GM19023 (cell line): ENCODE results near the gene MYL5.
"Not testable (repeated sequence)": the region's sequence is repeated elsewhere in the genome, so short reads cannot be mapped to it uniquely, and the experiment has no call there.

Experiments
- ATAC-seq: cut with Tn5 transposase; IDR thresholded peaks from one replicate; pipeline ENCODE4 v1.9.1; 2021; ENCODE audit warnings: mild to moderate bottlenecking, moderate library complexity; ENCODE audit not compliant: unreplicated experiment

Gene MYL5

DNA sequence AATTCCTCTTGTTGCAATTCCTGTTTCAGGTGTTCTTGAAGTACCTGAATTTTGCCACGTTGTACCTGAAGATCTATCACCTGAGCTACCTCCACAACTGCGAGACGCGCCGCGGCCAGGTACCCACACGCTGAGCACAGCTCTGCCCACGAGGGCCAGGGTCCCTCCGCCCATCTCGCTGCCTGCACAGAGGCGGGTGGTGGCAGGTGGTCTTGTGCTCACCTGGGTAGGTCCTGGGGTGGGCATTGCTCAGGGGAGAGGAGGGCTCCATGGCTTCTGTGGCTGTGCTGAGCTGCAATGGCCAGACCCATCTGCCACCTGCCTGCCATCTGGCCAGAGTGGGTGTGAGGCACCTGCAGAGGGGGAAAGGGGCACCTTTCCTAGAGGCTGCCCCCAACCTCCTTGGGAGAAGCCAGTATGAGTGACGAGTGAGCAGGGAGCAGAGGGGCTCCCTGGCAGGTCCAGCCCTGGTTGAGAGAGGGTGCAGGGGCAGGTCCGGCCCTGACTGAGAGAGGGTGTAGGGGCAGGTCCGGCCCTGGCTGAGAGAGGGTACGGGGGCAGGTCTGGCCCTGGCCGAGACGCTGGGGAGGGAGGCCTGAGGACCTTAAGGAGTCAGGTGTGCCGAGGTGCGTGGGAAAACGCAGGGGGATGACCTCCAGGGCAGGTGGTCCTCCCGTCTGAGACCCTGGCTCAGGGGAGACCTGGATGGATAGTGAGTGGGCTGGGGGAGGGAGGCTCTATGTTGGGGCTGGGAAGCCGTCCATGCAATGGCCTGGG, 38.3 kb upstream of the MYL5 start:
- ATAC-seq = no peak

DNA sequence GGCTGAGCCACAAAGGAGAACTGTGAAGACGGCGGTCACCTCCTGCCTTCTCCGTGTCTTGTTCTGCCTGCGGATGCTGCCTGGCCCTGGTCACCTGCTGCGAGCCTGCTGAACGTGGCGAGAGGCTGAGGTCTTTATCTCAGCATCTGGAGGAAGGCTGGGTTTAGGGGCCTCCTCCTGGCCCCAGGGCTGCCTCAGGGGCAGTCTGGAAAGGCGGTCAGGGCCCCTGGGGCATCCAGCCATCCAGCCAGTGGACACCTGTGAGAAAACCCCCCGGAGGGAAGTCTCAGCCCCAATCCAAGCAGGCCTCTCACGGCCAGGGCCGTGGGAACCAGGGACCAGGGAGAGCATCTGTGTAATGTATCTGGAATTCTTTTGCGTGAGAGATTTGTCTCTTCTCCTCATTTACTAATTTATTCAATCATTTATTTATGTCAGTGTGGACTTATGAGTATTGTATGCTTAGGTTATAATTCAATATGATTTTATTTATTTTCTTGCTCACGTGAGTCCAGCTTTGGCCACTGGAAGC, 37.6 kb upstream of the MYL5 start:
- no peak for ATAC-seq

DNA sequence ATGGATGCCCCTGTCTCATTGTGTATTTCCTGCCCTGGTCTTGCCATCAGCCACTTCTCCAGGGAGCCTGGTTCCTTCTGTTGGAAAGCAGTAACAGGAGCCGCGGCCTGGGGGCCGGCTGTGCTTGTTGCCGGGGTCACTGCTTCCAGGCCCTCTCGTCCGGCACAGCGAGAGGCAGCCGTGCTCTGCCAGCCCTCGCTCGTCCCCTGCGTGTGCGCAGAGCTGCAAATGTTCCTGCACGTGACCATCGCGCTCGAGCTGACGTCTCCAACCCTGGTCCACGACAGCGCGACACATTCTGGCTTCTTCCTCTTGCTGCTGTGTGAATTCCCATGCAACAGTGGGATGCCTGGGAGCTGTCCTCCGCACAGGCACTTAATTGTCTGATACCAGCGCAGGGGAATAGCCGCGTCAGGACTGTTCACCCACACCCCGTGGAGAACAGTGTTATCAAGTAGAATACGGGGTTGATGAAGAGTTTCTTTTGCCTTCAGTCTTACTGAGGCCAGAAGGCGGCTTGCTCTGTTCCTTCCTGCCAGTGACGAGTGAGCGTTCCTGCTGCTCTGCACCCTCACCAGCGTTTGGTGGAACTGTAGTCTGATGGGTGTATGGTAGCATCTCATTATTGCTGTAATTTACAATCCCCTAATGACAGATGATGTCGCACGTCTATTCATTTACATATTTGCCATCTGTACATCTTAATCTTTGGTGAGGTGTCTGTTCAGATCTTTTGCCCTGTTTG, 36.6 kb upstream of the MYL5 start:
- ATAC-seq = no peak

DNA sequence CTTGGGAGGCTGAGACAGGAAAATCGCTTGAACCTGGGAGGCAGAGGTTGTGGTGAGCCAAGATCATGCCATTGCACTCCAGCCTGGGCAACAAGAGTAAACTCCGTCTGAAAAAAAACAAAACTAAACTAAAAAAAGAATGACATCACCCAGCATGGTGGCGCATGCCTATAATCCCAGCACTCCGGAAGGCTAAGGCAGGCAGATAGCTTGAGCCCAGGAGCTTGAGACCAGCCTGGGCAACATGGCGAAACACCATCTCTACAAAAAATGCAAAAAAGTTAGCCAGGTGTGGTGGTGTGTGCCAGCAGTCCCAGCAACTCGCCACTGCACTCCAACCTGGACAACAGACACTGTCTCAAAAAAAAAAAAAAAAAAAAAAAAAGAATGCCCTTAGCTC, 32.0 kb upstream of the MYL5 start:
- ATAC-seq = not testable (repeated sequence)

DNA sequence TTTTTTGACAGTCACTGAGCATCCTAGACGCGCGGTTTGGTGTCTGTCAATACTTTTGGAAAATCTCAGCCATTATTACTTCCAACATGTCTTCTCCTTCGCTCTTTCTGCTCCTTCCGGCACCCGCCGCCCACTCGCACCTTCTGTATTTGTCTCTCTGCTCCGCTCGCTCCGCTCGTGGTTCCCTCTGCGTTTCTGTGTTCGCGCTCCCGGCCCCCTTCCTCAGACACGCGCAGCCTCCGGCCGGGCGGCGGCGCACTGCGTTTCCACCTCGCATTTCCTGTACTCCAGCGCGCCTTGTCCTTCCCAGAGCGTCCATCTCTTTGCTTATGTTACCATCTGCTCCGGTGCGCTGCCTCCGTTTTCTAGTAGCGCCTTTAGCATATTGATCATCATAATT, 27.9 kb upstream of the MYL5 start:
- no peak for ATAC-seq

DNA sequence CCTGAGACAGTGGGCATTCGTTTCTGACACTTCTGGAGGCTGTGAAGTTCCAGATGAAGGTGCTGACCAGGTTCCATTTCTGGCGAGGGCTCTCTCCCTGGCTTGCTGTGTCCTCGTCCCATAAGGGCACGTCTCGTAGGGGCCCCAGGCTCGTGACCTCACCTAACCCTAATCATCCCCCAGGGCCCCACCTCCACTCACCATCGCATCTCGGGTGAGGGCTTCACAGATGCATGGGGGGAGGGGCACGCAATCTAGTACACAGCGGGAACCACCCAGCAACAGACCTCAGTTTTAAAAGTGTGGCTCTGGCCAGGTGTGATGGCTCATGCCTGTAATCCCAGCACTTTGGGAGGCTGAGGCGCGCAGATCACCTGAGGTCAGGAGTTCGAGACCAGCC, 26.9 kb upstream of the MYL5 start:
- no peak for ATAC-seq

DNA sequence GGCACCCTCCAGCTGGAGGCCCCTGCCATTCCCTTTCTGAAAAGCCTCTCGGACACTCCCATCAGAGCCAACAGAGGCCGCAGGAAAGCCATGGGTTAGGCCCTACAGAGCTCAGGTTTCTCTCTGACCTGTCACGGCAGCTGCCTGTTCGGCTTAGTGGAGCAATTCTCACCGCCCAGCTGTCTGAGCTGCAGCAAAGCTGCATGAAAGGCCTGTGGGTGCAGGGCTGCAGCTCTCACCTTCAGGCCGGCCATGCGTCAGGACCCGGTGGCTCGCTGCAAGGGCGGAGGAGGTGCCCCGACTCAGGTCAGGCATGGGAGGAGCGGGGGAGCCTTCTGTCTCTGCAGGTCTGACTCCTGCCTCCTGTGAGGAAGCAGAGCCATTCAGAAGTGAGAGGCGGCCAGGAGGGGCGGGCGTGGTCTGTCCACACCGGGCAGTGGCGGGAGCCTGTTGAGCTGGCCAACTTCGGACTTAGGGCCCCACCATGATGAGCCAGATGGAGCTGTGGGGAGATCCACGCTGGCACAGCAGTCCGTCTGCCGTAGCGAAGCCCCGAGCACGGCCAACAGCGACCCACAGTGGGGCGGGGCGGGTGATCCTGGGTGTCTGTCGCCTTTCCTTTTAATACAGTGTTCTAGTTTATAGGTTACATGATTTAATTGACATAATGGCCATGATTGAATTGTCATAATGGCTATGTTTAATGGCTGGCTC, 25.6 kb upstream of the MYL5 start:
- ATAC-seq = no peak

DNA sequence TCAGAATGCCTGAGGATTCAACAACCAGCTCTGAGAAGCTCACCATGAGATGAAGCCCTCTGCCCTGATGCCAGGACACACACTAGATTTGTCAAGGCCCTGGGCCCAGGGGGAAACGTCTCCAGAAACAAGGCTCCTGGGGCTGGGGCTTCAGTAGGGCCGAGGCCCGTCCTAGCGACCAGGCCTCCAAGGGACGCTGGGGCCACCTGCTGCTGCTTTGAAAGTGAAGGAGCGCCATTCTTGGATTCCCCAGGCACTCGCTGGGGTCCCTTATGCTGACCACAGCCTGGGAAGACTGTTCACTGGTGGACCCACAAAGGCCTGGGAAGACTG, 25.1 kb upstream of the MYL5 start:
- ATAC-seq = no peak

DNA sequence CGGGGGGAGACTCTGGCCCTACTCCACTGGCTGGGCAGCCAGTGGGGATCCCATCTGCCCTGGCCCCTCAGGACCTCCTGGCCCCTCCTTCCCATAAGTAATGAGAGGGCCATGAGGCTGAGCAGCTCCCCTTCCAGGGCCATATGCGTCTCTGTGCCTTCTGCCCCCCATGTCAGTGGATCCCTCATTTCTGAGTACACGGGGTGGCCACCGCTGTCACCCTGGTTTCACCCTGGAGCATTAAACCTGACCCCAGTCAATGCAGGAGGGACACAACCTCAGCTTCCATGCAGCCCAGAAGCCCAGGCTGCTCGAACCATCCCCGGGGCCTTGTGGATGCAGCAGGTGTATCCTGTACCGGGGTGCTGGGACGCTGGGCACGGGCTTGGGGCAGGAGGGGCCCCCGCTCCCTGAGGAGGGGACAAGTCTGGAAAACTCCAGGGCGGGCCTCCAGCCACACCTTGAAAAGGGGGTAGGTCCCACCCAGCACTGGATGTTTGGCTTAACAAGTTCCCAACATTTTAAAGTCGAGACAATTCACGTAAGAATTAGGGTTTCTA, 24.5 kb upstream of the MYL5 start:
- ATAC-seq = no peak

DNA sequence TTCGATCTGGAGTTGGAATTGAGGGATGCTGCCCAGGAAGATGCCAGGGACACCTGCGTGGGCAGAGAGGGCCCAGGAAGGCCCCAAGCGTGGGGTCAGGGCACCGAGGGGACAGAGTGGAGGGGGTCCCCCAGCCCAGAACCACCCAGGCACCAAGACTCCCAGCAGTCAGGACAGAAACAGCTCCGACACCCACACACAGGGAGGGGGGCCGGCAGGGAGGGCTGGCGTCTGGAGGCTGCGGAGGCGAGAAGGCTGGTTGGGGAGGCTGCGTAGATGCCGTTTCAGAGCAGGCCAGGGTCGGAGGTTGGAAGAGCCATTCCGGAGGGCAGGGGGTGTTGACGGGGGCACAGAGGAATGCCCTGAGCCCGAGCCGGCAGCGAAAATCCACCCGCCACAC, 23.9 kb upstream of the MYL5 start:
- no peak for ATAC-seq

DNA sequence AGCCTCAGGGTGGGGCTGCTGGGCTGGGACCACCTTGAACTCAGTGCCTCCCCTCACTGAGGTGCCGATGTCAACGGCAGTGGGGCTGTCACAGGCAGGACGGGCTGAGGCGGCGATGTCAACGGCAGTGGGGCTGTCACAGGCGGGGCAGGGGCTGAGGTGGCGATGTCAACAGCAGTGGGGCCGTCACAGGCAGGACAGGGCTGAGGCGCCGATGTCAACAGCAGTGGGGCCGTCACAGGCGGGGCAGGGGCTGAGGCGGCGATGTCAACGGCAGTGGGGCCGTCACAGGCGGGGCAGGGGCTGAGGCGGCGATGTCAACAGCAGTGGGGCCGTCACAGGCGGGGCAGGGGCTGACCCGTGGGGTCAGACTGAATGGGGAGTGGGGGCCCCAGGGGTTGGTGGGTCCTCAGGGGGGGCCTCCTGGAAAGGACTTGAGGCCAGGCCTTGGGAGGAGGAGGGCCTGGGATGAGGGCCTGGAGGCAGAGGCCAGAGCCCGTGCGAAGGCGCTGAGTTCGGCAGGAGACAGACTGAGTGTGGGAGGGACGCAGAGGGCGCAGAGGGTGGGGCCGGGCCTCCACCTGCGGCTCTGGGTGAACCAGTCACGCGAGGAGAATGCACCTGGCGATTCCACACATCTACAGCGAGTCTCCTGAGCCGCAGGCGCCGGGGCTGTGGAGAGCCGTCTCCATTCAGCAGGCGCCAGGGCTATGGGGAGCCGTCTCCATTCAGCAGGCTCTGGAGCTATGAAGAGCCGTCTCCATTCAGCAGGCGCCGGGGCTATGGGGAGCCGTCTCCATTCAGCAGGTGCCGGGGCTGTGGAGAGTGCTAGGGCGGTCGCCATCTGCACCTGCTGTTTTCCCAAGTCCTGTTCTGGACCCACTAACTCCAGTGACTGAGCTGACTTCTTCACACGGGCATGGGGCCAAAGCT, 23.1 kb upstream of the MYL5 start:
- no peak for ATAC-seq

DNA sequence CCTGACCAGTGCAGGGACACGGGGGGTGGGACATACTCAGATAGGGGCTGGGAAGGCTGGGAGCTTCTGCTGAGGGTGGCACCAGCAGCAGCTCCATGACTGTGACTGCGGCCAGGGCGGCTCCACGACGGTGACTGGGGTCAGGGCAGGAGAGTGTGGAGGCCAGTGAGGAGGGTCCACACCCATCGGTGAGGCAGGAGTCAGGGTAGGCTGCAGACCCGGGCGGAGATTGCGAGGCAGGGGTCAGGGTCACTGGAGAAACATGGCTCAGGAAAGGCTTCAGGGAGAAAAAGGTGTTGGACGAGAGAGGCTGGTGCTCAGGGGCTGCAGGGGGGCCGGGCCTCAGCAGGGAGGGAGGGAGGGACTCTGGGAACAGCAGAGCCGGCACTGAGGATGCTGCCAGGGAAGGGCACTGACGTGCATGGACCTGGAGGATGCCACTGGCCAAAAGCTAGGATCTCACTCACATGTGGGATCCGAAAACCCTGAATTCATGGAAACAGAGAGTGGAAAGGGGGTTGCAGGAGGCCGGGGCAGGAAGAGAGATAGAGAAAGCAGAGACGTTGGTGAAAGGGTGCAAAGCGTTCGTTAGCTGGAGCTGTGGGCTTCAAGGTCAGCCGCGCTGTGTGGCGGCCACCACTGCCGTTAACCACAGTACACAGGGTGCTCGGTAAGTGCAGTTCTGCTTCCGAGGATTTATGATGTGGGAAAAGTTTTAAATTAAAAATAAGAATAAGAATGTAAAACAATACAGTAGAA, 22.3 kb upstream of the MYL5 start:
- ATAC-seq = no peak

DNA sequence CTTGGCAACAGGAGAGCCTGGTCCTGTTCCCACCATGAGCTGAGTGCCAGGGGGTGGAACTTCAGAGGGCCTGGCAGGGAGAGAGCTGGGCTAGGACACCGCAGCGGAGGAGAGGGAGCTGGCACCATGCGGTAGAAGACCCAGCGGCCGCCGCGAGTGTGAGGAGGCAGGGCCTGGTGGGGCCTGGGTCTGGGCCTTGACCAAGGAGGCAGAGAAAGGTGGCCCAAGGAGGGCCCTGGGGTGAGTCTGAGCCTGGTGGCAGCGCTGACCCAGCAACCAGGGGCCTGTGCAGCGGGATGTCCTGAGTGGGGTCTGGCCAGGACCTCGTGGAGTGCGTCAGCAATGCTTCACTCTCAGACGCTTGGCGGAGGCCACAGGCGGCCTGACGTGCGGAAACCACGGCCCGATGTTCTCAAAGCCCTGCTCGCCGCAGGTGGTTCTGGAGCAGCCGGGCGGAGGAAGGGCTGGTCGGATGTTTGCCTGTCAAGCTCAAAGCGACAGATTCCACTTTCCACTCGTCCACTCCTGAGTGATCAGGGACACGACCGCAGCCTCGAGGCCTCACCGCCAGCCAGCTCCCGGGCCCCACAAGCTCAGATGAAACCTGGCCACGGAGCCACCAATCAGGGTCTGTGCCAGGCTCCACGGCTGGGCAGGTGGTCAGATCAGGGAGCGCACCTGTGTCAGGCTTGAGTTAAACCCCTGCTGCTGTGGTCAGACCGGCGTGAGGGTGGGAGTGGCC, 21.1 kb upstream of the MYL5 start:
- ATAC-seq = no peak

DNA sequence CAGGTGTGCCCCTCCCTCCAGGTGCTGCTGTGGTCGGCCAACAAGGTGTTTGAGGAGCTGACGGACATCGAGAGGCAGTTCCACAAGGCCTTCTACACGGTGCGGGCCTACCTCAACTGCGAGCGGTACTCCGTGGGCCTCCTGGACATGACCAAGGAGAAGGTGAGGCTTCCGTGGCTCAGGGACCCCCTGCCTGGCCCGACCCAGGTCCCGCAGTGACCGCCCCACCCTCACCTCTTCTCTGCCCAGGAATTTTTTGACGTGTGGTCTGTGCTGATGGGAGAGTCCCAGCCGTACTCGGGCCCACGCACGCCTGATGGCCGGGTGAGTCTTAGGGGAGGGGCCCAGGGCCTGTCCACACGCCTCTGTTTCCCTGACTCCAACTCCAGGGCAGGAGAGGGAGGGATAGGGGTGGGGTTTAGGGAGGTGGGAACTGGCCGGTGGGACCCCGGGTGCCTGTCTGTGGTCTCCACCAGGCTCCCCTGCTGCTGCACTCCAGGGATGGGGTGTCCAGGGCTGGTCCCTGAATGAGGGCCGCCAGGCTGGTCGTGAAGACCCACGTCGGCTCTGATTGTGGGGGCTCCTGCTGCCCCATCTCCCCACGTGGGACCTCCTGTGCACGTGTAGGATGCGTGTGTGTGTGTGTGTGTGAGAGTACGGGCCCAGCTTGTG, 20.4 kb upstream of the MYL5 start:
- ATAC-seq = no peak

DNA sequence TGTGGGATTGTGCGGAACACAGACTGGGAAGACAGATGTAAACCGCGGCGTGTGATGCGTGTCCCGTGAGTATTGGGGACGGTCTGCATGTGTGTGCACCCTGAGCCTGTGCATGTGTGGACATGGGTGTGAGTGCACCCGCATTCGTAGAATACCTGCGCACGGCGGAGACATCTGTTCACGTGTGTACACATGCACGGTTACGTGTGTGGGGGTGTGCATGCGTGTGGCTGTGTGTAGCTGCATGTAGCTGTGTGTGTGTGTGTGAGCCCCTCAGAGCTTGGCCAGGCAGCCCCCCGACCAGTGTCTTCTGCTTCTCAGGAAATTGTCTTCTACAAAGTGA, 19.9 kb upstream of the MYL5 start:
- ATAC-seq = no peak

DNA sequence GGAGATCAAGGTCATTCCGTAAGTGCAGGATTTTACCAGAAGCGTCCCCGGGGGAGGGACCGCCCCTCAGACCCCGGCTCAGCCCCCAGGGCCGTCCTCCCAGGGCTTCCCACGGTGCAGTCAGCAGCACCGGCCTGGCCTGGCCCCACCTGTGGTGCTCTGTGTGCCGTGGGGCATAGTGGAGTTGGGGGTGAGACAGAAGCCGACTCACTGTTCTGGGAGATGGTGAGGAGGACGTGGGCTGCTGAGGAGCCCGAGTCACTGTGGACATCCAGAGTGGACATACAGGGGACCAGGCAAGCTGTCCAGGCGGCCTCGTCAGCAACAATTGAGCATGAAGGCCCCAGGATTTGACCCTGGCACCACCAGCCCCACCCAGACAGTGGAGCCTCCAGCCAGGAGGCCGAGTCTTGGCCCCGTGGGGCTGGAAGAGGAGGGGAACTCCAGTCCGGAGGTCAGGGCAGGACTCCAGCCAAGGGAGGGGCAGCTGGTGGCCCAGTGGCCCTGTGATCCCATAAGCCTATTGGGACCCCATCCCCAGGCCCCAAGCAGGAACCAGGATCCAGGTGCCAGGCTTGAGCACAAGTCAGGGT, 19.4 kb upstream of the MYL5 start:
- no peak for ATAC-seq

DNA sequence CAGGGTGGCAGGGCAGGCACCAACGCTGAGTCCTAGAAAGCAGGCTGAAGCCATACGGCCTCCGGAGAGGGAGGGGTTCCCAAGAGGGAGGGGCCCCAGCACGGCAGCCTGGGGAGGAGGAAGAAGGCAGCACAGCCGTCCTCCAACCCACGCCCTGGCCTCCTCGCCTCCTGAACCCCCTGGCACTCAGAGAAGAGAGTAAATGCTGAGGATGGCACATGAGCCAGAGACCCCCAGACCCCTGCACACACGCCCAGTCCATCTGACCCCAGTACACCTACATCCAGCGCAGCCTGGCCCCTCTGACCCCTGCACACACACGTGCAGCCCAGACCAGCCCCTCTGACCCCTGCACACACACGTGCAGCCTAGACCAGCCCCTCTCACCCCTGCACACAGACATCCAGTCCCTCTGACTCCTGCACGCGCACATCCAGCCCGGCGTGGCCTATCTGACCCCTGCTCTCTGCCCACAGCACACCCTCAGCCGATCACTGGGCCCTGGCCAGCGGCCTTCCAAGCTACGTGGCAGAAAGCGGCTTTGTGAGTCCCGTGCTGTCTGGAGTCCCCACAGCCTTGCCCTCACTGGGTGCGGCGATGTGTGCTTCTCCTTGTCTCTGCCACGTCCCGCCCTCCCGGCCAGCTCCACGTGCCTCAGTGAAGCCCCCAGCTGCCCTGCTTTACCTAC, 18.7 kb upstream of the MYL5 start:
- no peak for ATAC-seq
